Suppressor macrophage treated with lipopolysaccharide for 4 hours (primary cell): Measurements from ENCODE around the gene MGAT3.

Experiments used
- DNase-seq: peaks from one replicate; pipeline ENCODE4 v3.0.0-alpha.2; 2020

MGAT3 gene

DNA sequence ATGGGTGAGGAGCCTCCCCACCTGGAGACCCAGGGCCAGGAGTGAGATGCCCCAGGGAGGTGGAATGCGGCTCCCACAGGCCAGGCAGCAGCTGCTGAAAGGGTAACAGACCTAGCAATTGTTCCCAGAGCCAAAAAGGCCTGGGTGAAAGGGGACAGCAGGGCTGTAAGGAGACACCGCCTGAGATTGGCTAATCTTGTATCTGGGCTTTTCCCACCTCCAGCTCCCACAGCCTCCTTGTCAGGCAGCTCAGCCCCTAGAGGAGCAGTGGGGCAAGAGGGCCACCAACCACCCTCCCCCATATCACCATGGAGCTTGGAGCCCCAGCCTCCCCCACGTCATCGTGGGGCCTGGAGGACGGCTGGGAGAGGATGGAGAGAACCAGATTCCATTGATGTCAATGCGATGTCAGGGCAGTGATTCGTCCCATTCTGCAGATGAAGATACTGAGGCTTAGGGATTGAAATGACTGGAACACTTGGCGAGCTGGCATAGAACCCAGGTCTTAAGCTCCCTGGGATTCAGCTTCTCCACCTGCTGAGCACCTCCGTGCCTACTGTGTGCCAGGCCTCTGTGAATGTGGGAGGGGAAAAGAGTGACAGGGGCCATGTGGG lies 2.9 kb upstream of the MGAT3 start:
- DNase-seq, result no peak

DNA sequence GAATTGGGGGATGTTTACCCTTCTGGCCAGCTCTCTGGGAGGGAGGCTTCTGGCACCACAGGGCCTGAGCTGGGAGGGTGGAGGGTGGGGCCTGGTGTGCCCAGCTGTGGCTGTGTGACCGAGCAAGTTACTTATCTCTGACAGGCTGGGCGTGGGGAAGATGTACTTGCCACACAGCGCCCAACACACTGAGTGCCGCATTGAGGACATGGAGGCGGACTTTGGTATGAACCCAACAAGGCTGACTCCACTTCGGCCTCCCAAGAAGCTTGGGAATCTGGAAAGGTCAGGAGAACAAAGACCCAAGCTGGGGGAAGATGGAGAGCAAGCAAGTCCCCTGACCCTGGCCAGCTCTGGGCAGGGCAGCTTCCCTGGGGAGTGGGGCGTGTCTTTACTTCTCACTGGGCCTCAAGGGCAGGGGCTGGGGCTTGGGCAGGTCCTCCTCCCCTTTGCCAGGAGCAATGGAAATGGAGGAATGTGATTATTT lies 2.4 kb upstream of the MGAT3 start:
- DNase-seq, result no peak

DNA sequence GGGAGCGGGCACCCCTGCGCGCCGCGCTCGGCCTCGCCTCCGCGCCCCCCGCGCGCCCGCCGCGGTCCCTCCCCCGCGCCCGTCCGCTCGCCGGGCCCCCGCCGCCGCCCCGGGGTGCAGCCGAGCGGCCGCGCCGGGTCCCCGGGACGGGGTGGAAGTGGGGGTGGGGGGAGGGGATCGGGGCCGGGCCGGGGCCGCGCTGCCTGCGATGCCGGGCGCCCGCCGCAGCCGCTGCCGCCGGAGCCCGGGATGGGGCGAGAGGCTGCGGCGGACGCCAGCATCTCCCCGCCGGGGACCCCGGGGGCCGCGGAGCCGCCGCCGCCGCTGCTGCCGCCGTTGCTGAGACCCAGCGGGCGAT lies 365 bp downstream of the MGAT3 start:
- no peak for DNase-seq

DNA sequence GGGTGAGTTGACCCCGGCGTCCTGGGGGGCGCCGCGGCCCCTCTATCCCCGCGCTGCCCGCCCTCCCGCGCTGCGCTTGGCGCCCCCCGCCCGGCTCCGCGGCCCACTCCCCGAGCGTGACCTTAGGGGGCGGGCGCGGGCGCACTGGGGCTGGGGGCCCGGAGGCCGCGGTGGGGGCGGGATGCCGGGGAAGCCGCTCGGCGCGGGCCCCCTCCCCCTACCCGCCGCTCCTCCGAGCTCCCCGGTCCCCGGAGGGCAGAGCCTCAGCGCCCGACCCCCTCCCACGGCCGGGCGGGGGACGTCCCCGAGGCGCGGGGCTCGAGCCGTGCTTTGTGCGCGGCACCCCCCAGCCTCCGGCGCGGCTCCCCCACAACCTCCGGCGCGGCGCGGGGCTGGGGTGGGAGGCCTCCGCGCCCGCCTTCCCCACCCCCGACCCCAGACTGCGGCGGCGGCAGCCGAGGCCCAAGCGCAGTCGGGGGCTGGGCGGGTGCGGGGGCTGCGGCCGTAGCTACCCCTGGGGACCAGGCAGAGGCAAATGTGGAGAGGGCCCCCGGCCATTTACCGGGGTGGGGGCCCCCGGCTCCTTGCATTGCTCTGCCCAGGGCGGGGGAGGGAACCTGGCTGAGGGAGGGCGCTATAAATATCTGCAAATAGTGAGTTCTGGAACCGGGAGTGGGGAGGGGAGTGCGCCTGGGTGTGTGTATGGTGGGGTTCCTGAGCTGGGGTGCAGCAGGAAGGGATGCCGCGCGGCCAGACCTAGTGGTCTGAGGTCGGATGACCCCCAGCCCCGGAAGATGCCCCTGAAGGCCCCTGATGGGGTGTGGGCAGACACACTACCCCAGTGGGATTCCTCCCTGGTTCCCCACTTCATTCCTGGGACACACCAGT lies 988 bp downstream of the MGAT3 start:
- DNase-seq, result no peak

DNA sequence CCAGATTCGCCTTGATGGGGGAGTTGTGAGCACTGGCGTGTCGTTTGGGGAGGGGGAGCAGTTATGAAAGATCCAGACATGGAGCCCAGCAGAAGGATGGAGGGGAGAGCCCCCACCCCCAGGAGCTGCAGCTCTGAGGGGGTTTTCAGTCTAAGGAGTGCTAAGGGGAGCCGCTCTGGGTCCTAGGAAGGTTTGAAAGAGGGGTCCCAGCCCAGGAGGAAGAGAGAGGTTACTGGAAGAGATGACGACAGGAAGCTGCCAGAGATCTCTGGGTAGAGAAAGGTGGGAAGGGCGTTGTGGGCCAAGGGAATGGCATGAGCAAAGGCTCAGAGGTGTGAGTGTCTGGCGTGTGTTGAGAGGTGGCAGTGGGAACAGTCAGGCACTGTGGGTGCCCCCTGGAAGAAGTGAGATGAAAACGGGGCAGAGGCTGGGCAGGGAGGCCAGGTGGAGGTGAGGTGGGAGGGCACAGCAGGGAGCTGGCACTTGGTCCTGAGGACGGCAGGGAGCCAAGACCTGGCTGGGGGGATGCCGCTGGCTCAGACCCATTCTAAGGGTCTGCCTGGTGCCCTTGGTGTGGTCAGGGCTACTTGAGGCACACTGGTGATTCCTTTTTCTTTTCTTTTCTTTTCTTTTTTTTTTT lies 1.8 kb downstream of the MGAT3 start:
- no peak for DNase-seq

DNA sequence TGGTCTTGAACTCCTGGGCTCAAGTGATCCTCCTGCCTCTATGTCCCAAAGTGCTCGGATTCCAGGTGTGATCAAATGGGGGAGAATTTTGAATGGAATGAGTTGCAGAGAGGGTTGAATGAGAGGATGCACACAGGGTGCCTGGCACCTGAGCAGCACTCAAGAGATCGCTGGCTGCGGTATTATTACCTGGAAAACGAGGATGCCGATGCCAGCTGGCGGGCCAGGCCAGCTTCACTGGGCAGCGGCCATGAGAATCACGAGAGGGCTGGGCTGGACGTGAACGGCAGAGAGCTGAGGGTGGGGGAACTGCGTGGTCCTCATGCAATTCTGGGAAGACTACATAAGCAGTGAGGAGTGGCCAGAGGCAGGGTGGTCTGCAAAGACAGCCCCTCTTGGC lies 2.9 kb downstream of the MGAT3 start:
- DNase-seq, result no peak

DNA sequence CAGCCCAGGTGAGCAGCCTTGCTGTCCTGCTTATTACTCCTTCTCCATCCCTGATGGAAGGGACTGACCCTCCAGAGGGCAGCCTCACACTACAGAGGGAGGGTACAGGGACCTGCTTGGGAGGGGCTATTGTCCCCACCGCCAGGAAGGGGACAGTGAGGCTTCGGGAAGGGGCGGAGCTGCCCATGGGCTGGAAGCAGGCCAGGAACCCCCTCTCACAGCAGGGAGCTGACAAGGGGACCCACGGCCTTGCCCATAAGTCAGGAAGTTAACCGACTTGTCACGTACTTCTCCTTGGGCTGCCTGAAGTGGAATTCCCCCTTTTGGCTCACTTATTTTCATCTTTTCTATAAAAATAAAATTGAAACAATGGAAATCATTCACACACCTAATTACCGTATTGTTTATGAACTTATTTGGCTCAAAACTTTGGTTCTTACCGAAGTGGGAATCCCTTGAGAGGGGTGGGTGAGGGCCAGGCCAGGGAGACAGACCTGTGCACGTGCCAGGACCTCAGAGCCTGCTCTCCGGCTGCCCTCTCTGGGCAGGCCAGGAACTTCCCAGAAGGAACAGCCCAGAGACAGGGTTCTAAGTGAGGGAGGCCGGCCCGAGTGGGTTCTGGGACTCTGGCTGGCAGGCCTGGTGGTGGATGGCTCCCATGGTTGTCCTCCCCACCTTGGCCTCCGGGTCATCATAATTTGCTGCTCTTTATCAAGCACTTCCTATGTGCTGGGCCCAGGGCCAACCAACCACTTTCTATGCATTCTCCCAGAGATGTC lies 5.8 kb downstream of the MGAT3 start:
- DNase-seq, result peak; percentile 70

DNA sequence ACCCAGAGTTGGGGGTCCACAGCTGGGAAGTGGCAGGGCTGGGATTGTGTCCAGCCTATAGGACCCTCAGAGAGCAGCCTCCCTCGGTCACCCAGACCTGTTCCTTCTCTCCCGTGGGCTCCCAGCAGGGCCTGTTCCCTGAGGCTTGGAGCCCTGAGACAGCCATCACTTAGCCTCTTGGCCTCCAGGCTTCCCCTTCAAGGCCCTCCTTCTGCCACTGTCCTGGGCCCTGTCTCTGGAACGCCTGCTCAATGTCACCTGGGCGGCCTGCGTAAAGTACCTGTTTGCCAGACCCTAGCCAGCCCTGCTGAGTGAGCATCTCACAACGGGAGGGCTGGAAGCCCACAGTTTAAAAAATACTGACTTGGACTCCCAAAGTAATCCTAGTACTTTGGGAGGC lies 6.5 kb downstream of the MGAT3 start:
- DNase-seq, result no peak

DNA sequence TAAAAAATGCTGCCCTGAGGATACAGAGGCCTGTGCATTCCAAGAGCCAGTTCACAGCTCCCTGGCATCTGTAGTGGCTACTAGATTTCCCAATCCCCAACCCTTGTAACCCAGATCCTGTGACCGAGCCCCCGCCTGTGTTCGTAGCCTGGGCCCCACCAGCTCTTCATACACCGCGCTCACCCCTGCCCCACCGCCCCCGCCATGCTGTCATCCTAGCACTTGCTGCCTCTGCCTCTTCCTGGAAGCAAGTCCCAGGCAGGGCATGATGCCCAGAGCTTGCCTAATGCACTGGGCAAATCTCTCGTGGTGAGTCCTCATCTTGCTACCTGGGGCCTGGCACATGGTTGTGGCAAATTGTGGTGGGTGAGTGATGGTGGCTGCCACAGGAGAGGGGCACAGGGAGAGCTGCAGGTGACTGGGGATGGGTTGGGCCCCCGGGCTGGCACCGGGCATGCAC lies 7.1 kb downstream of the MGAT3 start:
- peak; percentile 39 for DNase-seq

DNA sequence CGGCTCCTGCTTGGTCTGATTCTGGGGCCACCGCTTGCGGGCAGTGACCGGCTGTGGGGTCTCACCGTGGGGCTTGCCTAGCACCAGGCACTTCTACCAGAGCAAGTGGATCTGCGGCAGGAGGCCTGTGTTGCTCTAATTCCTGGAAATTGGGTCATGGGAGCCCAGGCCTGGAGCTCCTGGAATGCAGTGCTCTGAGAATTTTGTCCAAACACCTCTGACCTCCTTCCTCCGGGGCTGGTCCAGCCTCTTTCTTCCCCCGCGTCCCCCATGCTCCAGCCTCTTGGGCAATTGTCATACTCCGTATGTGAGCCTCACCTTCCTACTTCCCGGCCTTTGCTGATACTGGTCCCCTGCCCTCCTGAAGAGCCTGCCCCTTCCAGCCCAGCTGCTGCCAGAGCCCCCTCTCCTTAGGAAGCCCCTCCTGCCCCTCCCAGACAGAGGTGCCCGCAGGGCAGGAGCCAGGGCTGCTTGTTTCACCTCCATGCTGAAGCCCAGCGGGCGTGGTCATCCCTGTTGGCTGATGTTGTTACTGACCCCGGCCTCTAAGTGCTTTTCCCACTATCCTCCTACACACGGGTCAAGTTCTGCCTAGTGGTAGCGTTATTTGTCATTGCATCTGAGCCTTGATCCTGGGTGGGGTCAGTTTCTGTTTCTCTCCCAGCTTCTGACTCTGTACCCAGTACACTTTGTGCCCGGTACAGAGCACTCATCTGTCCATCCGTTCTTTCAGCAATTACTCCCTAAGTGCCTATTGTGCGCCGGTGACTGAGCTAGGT lies 9.6 kb downstream of the MGAT3 start:
- DNase-seq, result peak; percentile 85

DNA sequence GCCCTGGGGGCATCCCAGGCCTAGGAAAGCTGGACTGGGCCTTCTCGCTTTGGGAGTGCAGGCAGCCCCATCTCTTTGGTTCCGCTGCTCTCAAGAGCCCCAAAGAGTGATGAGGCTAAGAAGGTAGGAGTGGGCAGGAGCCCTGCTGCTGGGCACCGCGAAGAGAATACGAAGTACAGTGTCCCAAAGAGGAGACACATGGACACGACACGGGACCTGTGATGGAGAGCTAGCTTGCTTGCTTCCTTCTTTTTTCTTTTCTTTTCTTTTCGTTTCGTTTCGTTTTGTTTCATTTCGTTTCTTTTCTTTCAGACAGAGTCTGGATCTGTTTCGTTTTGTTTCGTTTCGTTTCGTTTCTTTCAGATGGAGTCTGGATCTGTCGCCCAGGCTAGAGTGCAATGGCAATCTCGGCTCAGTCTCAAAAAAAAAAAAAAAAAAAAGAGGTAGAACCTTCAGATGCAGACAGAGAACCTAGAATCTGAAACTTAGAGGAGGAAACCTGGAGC lies 10.6 kb downstream of the MGAT3 start:
- DNase-seq, result peak; percentile 39

DNA sequence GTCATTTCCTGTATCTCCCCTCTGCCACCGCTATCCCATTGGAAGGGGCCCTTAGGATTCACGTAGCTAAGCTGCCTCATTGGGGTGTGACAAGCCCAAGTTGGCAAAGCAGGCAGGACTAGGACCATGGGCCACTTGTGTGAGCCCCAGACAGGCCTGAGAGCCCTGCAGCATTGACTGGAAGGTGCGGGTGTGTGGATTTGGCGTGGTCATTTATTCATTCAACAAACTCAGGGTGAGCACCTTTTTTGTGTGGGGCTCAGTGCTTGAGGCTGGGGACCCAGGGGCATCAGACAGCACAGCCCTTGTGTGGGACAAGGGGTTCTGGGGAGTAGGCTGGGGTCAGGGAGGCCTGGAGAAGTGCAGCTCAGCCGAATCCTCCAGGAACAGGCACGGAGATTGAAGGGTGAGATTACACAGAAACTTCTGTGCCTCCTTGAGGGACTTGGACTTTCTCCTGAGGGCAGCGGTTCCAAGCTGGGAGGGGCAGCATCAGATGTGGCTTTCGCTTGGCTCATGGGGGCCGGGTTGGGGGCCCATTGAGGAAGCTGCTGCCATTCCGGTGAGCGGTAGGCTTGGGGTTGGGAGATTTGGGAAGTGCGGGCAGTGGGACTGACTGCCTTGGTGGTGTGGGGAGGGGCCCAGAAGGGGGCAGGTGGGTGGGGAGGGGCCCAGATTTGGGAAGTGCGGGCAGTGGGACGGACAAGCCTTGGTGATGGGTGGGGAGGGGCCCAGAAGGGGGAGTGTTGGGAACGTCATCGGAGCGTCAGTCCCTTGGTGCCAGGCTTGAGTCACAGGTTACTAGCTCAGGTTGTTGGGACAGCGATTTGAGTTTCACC lies 11.9 kb downstream of the MGAT3 start:
- DNase-seq, result peak; percentile 43

DNA sequence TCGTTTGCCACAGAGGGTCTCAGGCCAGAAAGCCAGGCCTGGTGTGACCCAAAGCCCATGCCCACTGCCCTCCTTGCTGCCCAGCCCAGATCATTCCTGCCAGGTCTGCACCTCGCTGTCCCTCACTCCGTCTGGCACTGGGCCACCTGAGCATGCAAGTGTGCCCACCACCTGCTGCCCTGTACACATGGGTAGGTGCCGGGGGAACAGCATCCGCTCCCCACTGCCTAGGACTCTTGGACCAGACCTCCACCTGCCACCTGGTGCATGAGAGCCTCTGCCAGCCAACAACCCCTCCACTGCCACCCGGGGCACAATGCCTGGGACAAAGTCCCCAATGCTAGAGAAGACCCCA lies 12.5 kb downstream of the MGAT3 start:
- no peak for DNase-seq

DNA sequence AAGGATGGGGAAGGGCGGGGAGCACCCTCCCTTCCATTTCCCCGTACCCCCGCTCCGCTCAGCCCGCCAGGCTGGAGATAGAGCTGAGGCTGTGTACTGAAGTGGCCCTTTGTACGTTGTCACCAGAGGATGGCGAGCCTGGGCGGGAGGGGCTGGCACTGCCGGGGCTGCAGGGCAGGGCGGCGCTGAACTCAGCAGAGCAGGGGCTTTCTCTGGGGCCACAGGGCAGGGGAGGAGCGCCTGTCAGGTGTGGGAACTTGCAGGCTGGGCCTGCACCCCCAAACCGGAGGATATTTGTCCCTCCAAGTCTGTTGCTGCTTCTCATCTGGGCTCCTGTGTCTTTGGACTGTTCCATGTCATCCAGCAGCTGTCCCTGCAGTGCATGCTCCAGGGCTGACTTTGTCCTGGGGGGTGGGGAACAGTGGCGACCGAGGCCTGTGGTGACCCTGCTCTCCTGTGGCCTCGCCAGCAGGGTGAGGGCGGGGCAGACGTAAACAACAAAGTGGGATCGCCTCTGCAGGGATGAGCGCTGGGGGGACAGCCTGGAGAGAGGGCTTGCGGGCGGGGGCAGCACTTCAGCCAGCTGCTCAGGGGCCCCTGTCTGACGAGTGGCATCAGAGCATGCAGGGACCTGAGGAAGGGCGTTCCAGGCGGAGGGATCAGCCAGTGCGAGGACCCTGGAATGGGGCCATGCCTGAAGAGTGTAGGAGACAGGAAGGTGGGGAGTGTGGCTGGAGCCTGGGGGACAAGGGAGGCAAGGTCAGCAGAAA lies 13.1 kb downstream of the MGAT3 start:
- no peak for DNase-seq

DNA sequence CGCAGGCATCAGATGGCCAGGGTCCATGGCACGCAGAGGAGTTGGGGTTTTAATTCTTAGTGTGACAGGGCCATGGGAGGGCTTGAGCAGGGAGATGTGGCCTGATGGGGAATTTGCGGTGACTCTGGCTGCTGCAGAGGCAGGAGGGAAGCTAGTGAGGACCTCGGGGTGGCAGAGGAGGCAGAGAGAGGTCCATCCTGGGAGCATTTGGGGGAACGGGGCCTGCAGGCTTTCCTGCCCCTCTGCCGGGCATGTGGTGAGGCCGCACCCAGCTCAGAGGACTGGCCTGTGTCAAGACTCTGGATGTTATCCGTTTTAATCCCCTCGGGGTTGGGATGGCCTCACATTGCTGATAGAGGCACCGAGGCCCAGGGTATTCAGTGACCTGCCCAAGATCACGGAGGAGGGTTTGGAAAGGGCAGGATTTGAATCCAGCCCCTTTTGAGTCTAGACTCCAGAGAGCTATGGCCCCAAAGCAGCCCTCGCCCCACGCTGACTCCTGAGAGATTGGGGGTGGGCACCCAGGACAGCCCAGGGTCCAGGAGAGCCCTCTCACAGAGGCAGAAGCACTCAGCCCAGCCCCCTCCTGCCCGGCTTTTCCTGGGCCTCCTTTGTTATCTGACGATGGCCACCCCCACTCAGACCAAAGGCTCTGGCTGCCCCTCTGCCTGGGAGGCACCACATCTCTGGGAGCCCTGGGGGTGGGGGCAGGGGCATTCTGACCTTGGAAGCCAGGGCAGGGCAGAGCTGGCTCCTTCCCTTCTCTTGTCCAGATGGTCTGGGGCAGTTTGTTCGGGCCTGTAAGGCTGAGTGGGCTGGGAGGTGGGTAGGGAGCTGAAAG lies 13.9 kb downstream of the MGAT3 start:
- no peak for DNase-seq

DNA sequence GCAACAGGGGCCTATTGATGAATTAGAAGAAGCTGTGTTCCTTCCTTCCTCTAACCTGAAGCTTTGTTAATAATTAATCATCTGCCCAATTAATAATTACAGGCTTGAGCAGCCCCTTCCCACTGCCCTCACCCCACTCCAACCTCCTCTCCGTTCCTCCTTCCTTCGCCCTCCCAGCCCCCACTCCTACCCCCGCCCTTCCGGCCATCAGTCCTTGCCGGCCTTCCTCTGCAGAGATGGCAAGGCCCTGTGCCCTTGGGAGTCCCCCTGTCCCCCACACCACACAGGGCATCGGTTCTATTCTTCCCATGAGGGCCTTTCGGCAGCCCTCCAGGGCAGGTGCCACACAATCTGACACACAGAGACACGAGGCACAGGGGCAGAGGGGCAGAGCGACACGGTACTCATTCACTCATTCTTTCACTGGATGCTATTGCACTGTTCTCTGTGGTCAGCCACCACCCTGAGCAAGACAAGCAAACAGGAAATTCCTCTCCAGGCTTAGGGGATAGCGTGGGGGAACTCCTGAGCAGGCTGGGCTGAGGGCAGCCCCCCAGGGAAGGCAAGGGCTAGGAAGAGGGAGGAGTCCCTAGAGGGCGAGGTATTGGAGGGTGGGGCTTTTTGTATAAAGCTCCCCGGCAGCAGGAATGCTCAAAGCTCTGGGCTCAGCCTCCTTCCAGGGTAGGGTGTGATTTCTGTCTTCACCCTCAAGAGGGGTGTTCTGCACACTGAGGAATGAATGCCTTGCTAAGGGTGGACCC lies 14.7 kb downstream of the MGAT3 start:
- DNase-seq, result peak; percentile 67

DNA sequence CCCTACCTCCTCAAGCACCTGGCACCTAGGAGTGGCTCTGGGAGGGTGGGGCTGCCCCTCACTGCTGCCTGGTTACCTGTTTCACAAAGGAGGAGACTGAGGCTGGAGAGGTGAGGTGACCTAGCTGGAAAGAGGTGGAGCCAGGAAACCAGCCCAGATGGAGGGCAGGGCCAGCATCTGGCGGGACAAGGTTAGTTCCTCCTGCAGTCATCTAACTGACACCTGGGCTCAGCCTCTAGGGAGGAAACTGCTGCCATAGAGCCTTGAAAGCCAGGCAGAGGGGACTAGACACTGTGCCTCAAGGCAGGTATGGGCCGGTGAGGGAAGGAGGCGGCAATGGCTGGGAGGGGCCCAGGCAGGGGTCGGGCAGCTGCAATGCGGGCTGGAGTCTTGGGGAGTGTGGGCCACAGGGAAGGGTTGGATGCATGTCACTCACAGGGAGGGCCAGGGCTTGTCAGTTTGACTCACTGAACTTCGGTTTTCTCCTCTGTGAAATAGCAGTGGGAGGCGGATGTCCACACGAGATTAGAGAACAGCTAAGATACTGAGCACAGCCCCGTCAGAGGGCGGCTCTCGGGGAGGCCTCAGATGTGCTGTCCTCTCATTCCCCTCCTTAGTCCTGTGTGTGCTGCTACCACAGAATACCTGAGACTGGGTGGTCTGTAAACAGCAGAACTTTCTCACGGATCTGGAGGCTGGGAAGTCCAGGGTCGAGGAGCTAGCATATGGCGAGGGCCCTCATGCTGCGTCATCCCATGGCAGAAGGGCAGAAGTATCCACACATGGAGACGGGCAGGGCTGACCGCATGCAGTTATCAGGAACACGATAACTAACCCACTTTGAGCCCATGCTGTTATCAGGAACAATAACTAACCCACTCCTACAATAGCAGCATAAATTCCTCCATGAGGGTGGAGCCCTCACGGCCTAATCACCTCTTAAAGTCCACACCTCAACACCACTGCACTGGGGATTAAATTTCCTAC lies 16.1 kb downstream of the MGAT3 start:
- no peak for DNase-seq
